Left lung (tissue), 10 donors: Measurements from ENCODE around the gene DTX4. TPM values are rescaled to one million over a fixed set of nuclear protein-coding genes. Genes with fewer than 3 reads are reported as not detected.

Source experiments
- ATAC-seq: fragments of 200-7000 bp; cut with Tn5 transposase; one replicate; pipeline ENCODE4 v1.9.1; 2020; ENCODE audit warnings: moderate library complexity
- DNase-seq, 4 donors: peaks; one replicate each; pipeline ENCODE4 v3.0.0-alpha.2; 2013 to 2020
- H3K27ac ChIP-seq, 2 donors: fragments of 200-600 bp; sonication (generic) in 1 of 2; one replicate each; pipeline versions ENCODE4 v1.5.0 to v1.8.0; 2020 to 2021
- H3K27me3 ChIP-seq, 2 donors: fragments of 200-600 bp; sonication (generic) in 1 of 2; one replicate each; pipeline versions ENCODE4 v1.5.0 to v1.8.0; 2020 to 2021
- H3K36me3 ChIP-seq, 2 donors: fragments of 200-600 bp; sonication (generic) in 1 of 2; one replicate each; pipeline versions ENCODE4 v1.5.0 to v1.8.0; 2020 to 2021
- H3K4me1 ChIP-seq, 2 donors: fragments of 200-600 bp; one replicate each; pipeline ENCODE4 v1.8.0; 2021
- H3K4me3 ChIP-seq, 2 donors: fragments of 200-600 bp; sonication (generic) in 1 of 2; one replicate each; pipeline versions ENCODE4 v1.5.0 to v1.8.0; 2020 to 2021; ENCODE audit warnings: mild to moderate bottlenecking in 1 of 2
- H3K9me3 ChIP-seq, 2 donors: fragments of 200-600 bp; sonication (generic) in 1 of 2; one replicate each; pipeline versions ENCODE4 v1.5.0 to v1.8.0; 2020 to 2021
- intact Hi-C, 2 donors: fragments of 100-400 bp; cut with DNase I; formaldehyde crosslinking; loops; one replicate each; pipeline versions ENCODE4 v1.11.2 to v1.14.2; 2022
- polyA plus RNA-seq, 6 donors: library from polyadenylated mRNA; unstranded; fragments of 120-200 nt; gene quantifications; one replicate each; pipeline ENCODE4 v1.2.1, GENCODE V29; 2013; ENCODE audit not compliant: insufficient read length in 6 of 6
- total RNA-seq, 2 donors: library from RNA; stranded (reverse); fragmentation: NEBNext Ultra II Directional; extraction: Animal tissue kit (Norgen Biotek cat#: 25700); gene quantifications; one replicate each; pipeline ENCODE4 v1.2.1, GENCODE V29; 2021
- TF ChIP-seq, protein P1 (sequence below), 2 donors: fragments of 200-600 bp; sonication (generic) in 1 of 2; IDR thresholded peaks; one replicate each; pipeline versions ENCODE4 v1.5.0 to v1.8.0; 2021; ENCODE audit warnings: antibody characterized with exemption in 2 of 2
- donor health status: DM: no; HTN: yes; CAD: no.
- donor health status: DM: no; HTN: no; CAD: no.

DTX4 gene
- total and polyA plus RNA-seq, 8 donors = 33.2 to 74.9 (median 67.2) TPM

DNA sequence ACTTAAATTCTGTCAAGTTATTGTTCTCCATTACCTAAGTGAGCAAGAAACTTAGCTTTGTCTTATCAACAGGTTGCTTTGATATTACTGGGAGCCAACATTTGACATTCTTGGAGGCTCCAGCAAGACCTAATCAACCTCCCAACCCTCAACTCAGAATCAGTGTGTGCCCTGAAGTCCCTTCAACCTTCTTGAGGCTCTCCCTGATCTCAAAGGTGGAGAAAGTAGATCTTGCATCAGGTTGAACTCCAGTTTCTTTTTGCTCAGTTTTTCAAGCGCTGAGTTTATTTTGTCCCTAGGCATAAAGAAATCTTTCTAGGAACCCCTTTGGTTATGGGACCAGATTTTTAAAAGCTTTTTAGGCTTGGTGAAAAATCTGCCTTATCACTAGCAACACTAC lies 27.8 kb upstream of the DTX4 start:
- TF ChIP-seq, protein P1, sequence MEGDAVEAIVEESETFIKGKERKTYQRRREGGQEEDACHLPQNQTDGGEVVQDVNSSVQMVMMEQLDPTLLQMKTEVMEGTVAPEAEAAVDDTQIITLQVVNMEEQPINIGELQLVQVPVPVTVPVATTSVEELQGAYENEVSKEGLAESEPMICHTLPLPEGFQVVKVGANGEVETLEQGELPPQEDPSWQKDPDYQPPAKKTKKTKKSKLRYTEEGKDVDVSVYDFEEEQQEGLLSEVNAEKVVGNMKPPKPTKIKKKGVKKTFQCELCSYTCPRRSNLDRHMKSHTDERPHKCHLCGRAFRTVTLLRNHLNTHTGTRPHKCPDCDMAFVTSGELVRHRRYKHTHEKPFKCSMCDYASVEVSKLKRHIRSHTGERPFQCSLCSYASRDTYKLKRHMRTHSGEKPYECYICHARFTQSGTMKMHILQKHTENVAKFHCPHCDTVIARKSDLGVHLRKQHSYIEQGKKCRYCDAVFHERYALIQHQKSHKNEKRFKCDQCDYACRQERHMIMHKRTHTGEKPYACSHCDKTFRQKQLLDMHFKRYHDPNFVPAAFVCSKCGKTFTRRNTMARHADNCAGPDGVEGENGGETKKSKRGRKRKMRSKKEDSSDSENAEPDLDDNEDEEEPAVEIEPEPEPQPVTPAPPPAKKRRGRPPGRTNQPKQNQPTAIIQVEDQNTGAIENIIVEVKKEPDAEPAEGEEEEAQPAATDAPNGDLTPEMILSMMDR (IDR thresholded peaks at IDR 0.05) = no peak
- H3K4me3 ChIP-seq = peak overlapping the region; percentile 61 to 78
- intact Hi-C loops = no loop called here
- H3K36me3 ChIP-seq = peaks cover 0 to 8% of the 10 kb centered on the region in 2 donors
- H3K27me3 ChIP-seq = no peaks in the 10 kb centered on the region
- DNase-seq = peak in 1 of 4 donors; percentile 7
- peaks cover 15 to 59% of the 10 kb centered on the region in 2 donors for H3K4me1 ChIP-seq
- ATAC-seq = no peak
- H3K27ac ChIP-seq = peak overlapping the region; percentile 95 to 96
- H3K9me3 ChIP-seq = no peaks in the 10 kb centered on the region

DNA sequence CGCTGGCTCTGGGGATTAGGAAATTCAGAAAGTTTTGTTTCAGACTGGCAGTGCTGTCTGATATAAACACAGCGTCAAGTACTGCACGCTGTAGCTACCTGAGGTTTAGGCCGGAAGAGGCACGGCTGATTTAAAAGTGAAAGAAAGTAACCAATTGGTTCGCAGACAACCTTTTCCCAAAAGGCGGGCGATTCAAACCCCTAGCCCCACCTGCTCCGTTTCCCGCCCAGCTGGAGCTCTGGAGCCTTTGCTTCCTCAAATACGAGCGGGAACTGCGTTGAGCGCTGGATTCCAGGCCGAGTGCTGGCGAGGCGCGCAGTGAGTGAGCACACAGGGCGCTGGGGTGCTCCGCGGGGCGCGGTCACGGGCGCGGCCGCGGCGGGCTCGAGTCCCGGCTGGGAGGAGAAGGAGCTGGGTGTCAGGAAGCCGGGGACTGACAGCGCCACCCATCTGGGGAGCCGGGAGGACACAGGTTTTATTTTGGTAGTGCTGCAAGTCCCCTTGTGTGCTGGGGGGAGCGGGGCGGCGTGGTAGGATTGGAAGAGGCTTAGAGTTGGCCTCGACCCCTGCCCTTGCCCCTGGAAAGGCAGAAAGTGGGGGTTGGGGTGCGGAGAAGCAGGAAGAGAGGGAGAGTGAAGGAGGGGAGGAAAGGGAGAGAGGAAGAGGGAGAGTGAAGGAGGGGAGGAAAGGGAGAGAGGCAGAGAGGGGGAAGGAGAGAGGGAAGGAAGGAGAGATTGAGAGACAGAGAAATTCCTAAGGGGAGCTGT lies 27.2 kb upstream of the DTX4 start:
- intact Hi-C loops = no loop called here
- Histone ChIP-seq H3K4me1 (peaks cover 15 to 59% of the 10 kb centered on the region in 2 donors), H3K36me3 (peaks cover 0 to 9% of the 10 kb centered on the region in 2 donors), H3K27ac (peak overlapping the region; percentile 95 to 96), H3K27me3 (no peaks in the 10 kb centered on the region), H3K9me3 (no peaks in the 10 kb centered on the region), H3K4me3 (peak overlapping the region; percentile 61 to 78)
- peak; percentile 77 to 91 (median 88) for DNase-seq
- peak; percentile 72 for ATAC-seq
- TF ChIP-seq, protein P1 (IDR thresholded peaks at IDR 0.05) = no peak

DNA sequence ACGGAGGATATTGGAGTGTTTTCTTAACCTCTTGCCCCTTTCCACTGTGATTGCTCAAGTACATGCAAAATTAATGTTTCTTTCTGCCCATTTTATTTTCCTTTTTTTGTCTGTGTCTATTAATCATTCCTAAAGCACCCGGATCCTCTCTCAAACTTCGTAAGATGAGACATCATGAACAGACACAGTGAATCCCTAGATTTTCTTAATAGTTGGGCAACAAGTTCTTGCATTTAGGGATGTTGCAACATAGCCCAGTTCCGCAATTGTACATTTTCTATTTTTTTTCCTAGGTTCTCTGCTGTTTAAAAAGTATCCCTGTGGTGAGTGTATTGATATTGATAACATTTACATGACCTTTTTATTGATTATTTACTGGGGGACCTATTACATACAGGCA lies 26.4 kb upstream of the DTX4 start:
- peaks cover 15 to 59% of the 10 kb centered on the region in 2 donors for H3K4me1 ChIP-seq
- H3K9me3 ChIP-seq = no peaks in the 10 kb centered on the region
- H3K27me3 ChIP-seq = no peaks in the 10 kb centered on the region
- H3K4me3 ChIP-seq = peak overlapping the region in 1 of 2 donors; percentile 78
- intact Hi-C loops = no loop called here
- ATAC-seq (no peak), DNase-seq (peak in 2 of 4 donors; percentile 20 to 61)
- peaks cover 0 to 9% of the 10 kb centered on the region in 2 donors for H3K36me3 ChIP-seq
- TF ChIP-seq, protein P1 (IDR thresholded peaks at IDR 0.05) = no peak
- peak overlapping the region in 1 of 2 donors; percentile 95 for H3K27ac ChIP-seq

DNA sequence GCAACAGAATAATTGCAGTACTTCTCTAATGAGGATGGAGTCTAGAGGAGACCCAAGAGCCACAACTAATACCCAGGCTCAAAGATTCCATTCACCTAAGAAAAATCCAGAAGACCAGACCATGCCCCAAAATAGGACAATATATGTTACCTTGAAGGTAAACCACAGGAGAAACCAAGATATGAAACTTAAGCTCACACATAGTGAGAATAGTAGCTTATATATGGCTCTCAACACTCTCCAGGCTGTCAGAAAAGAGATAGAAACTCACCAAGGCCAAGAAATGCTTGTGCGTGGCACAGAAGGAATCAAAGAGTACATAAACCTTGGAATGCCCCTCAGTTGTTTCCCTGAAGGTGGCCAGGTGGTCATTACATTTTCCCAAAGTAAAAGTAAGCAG lies 20.2 kb upstream of the DTX4 start:
- intact Hi-C loops = no loop called here

More for the DNA sequence above, 20.2 kb upstream of the DTX4 start:
- TF ChIP-seq, protein P1 (IDR thresholded peaks at IDR 0.05) = no peak
- H3K4me1 ChIP-seq = peaks cover 0 to 7% of the 10 kb centered on the region in 2 donors
- H3K9me3 ChIP-seq = no peaks in the 10 kb centered on the region
- H3K36me3 ChIP-seq = peaks cover 0 to 34% of the 10 kb centered on the region in 2 donors
- DNase-seq = no peak
- no peaks in the 10 kb centered on the region for H3K27me3 ChIP-seq
- ATAC-seq = no peak
- no peak overlapping the region for H3K4me3 ChIP-seq
- no peak overlapping the region for H3K27ac ChIP-seq
